SK-N-SH (cell line): Measurements from ENCODE around the gene CCDC192. TPM values are rescaled to one million over a fixed set of nuclear protein-coding genes. Genes with fewer than 3 reads are reported as not detected.

Experiments used
- CTCF ChIA-PET: fragments of 300-600, 350-600 bp; formaldehyde crosslinking; extraction: SDS; loops from one replicate; lab custom pipeline; 2021; lab: Yijun Ruan, JAX
- POLR2A ChIA-PET: fragments of 350-600 bp; sonication (Branson Sonifier 250); formaldehyde crosslinking; extraction: SDS; loops from one replicate; lab custom pipeline; 2020; ENCODE audit warnings: antibody characterized with exemption, inconsistent platforms; lab: Yijun Ruan, JAX
- DNase-seq: peaks from one replicate; pipeline ENCODE4 v3.0.0; 2012
- H2AFZ ChIP-seq: fragments of 200-600 bp; sonication (generic); 2 replicates; pipeline ENCODE4 v1.8.1; 2016; ENCODE audit warnings: antibody characterized with exemption, mild to moderate bottlenecking, low read depth
- H3F3A ChIP-seq: fragments of 200-600 bp; sonication (generic); replicated peaks from 2 replicates; pipeline ENCODE3; 2016; ENCODE audit warnings: antibody characterized with exemption, mild to moderate bottlenecking; ENCODE audit not compliant: insufficient read depth
- H3K27ac ChIP-seq, 2 experiments: fragments of 200-500 bp in 1 of 2; fragments of 200-600 bp in 1 of 2; sonication (Bioruptor generic) in 1 of 2; sonication (generic), shearing (Covaris generic) in 1 of 2; 2 replicates each; pipeline versions ENCODE4 v1.5.1 to v1.6.1; 2014 to 2016; ENCODE audit warnings: low read depth in 2 of 2, inconsistent platforms in 1 of 2, low read length in 1 of 2, mild to moderate bottlenecking in 1 of 2, mixed read lengths in 1 of 2
- H3K27me3 ChIP-seq: fragments of 200-600 bp; sonication (generic), shearing (Covaris generic); 2 replicates; pipeline ENCODE4 v1.6.1; 2016; ENCODE audit warnings: mixed run types; ENCODE audit not compliant: insufficient read depth
- H3K36me3 ChIP-seq, 2 experiments: fragments of 200-500 bp in 1 of 2; fragments of 200-600 bp in 1 of 2; sonication (Bioruptor generic) in 1 of 2; sonication (generic) in 1 of 2; replicated peaks in 1 of 2; 2 replicates each; pipeline versions ENCODE3 to v1.5.1; 2014 to 2016; ENCODE audit warnings: low read length in 1 of 2, mild to moderate bottlenecking in 1 of 2; ENCODE audit not compliant: insufficient read depth in 2 of 2, control insufficient read depth in 1 of 2
- H3K4me1 ChIP-seq, 2 experiments: fragments of 200-500 bp in 1 of 2; fragments of 200-600 bp in 1 of 2; sonication (Bioruptor generic) in 1 of 2; sonication (generic), shearing (Covaris generic) in 1 of 2; 2 replicates each; pipeline versions ENCODE4 v1.5.1 to v1.6.1; 2014 to 2016; ENCODE audit warnings: low read depth in 1 of 2, low read length in 1 of 2, mixed run types in 1 of 2; ENCODE audit not compliant: insufficient read depth in 2 of 2, control insufficient read depth in 1 of 2
- H3K4me2 ChIP-seq: fragments of 200-600 bp; sonication (generic), shearing (Covaris generic); 2 replicates; pipeline ENCODE4 v1.6.1; 2017; ENCODE audit warnings: mixed run types
- H3K4me3 ChIP-seq, 2 experiments: fragments of 200-500 bp in 1 of 2; fragments of 200-600 bp in 1 of 2; sonication (Bioruptor generic) in 1 of 2; sonication (generic), shearing (Covaris generic) in 1 of 2; 2 replicates each; pipeline versions ENCODE4 v1.5.1 to v1.8.1; 2014 to 2016; ENCODE audit warnings: low read depth in 2 of 2, inconsistent platforms in 1 of 2, low read length in 1 of 2, mild to moderate bottlenecking in 1 of 2, mixed read lengths in 1 of 2, moderate library complexity in 1 of 2
- H3K79me2 ChIP-seq: fragments of 200-600 bp; sonication (generic); 2 replicates; pipeline ENCODE4 v1.8.1; 2017; ENCODE audit warnings: mild to moderate bottlenecking; ENCODE audit not compliant: insufficient read depth
- H3K9ac ChIP-seq: fragments of 200-600 bp; sonication (generic); 2 replicates; pipeline ENCODE4 v1.6.1; 2017; ENCODE audit warnings: mixed run types
- H3K9me2 ChIP-seq: fragments of 200-600 bp; sonication (generic); 2 replicates; pipeline ENCODE4 v1.6.1; 2017; ENCODE audit warnings: mixed run types
- H3K9me3 ChIP-seq: fragments of 200-600 bp; sonication (generic); 2 replicates; pipeline ENCODE4 v1.6.1; 2017; ENCODE audit warnings: mixed run types, mild to moderate bottlenecking, moderate library complexity
- H4K20me1 ChIP-seq: fragments of 200-600 bp; sonication (generic); 2 replicates; pipeline ENCODE4 v1.6.1; 2017; ENCODE audit warnings: mild to moderate bottlenecking, mixed run types; ENCODE audit not compliant: insufficient read depth
- FOXJ3 ChIP-seq: sonication (generic); formaldehyde crosslinking; IDR thresholded peaks from 2 replicates; pipeline ENCODE4 v1.5.1; 2020; ENCODE audit warnings: mild to moderate bottlenecking, missing genetic modification reagents
- FOXM1 ChIP-seq: IDR thresholded peaks from 2 replicates; pipeline ENCODE4 v1.4.0; 2012; ENCODE audit warnings: low read depth, mild to moderate bottlenecking
- MEF2A ChIP-seq: IDR thresholded peaks from 2 replicates; pipeline ENCODE4 v1.4.0; 2012; ENCODE audit warnings: low read depth, borderline replicate concordance
- NFIC ChIP-seq: IDR thresholded peaks from 2 replicates; pipeline ENCODE4 v1.4.0; 2012; ENCODE audit warnings: borderline replicate concordance
- PBX3 ChIP-seq: IDR thresholded peaks from 2 replicates; pipeline ENCODE4; 2012
- POLR2AphosphoS5 ChIP-seq: IDR thresholded peaks from 2 replicates; pipeline ENCODE4 v1.6.1; 2012; ENCODE audit warnings: low read depth, low read length
- RCOR1 ChIP-seq: fragments of 150-350 bp; IDR thresholded peaks from 2 replicates; pipeline ENCODE4 v1.6.1; 2017; ENCODE audit warnings: antibody characterized with exemption, low read length
- SMC3 ChIP-seq: IDR thresholded peaks from 2 replicates; pipeline ENCODE4 v1.6.1; 2012; ENCODE audit warnings: low read depth, low read length, improper control_type of control experiment
- WGBS: methylation state at CpG from one replicate; pipeline ENCODE4 v1.1.6; 2017; ENCODE audit warnings: low lambda C conversion rate; 5-methylcytosine and 5-hydroxymethylcytosine counted together
- polyA plus RNA-seq, 3 experiments: library from polyadenylated mRNA; depleted of rRNA; stranded (reverse); fragments of >200 nt; gene quantifications; 2 replicates each; pipeline ENCODE4 v1.2.3, GENCODE V29; 2012
- TF ChIP-seq, protein P1 (sequence below): fragments of 200-600 bp; sonication (generic); IDR thresholded peaks from 2 replicates; pipeline ENCODE4 v1.6.1; 2017; ENCODE audit warnings: antibody characterized with exemption, mild to moderate bottlenecking, moderate library complexity

CCDC192 gene
- polyA plus RNA-seq, 1 of the 3 experiments (the other 2 are of a cell fraction) = not detected

DNA sequence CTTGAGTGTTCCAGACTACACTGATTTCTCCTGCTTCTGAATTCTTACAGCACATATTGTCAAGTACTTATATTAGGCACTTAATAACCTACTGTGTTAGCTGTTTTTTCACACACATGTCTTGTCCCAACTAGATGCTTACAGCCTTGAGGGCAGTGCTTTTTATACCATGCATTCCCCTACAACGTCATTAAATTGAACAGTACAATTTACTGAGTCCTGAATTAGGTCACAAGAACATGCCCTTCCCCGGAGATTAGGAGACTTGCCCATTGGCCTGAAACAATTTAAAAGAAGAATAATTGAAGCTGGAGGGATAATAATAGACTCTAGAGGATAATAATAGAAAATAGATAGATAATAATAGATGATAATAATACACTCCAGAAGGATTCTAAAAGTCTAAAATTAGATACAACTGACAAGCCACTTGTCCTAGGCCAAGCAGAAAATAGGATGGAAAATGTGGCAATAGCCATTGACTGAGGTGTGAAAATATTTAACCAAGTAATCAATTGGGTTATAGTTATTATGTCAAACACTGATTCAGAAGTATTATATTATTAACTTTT, 267.7 kb downstream of the CCDC192 start:
- Histone ChIP-seq H3K9me3 (no peaks in the 10 kb centered on the region), H3K79me2 (no peaks in the 10 kb centered on the region), H3K9ac (no peak overlapping the region), H3K4me1 (no peaks in the 10 kb centered on the region; a peak in 1 of 4 replicates), H4K20me1 (no peaks in the 10 kb centered on the region), H3K27me3 (no peaks in the 10 kb centered on the region), H3K9me2 (no peaks in the 10 kb centered on the region), H3F3A (no peaks in the 10 kb centered on the region), H3K27ac (no peak overlapping the region), H3K4me3 (no peak overlapping the region), H3K4me2 (no peak overlapping the region), H2AFZ (no peak overlapping the region), H3K36me3 (peaks cover 2% of the 10 kb centered on the region in 2 experiments)
- 66% methylated on average over 2 of the region's 2 CpGs for WGBS
- DNase-seq = no peak
- ChIA-PET POLR2A (no interaction called here), CTCF (no interaction called here)
- TF ChIP-seq SMC3 = no peak
- TF ChIP-seq, protein P1, sequence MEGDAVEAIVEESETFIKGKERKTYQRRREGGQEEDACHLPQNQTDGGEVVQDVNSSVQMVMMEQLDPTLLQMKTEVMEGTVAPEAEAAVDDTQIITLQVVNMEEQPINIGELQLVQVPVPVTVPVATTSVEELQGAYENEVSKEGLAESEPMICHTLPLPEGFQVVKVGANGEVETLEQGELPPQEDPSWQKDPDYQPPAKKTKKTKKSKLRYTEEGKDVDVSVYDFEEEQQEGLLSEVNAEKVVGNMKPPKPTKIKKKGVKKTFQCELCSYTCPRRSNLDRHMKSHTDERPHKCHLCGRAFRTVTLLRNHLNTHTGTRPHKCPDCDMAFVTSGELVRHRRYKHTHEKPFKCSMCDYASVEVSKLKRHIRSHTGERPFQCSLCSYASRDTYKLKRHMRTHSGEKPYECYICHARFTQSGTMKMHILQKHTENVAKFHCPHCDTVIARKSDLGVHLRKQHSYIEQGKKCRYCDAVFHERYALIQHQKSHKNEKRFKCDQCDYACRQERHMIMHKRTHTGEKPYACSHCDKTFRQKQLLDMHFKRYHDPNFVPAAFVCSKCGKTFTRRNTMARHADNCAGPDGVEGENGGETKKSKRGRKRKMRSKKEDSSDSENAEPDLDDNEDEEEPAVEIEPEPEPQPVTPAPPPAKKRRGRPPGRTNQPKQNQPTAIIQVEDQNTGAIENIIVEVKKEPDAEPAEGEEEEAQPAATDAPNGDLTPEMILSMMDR = no peak
- TF ChIP-seq NFIC = no peak
- no peak for TF ChIP-seq FOXJ3 (CRISPR knock-in tag)
- TF ChIP-seq FOXM1 = no peak
- TF ChIP-seq POLR2AphosphoS5 = no peak
- no peak for TF ChIP-seq MEF2A
- TF ChIP-seq RCOR1 = no peak

- Histone ChIP-seq H3K79me2 (no peaks in the 10 kb centered on the region), H3K36me3 (no peaks in the 10 kb centered on the region), H3K27ac (no peak overlapping the region), H2AFZ (no peak overlapping the region), H3K9me3 (no peaks in the 10 kb centered on the region), H3K9me2 (no peaks in the 10 kb centered on the region), H3K9ac (no peak overlapping the region), H3K4me2 (no peak overlapping the region)
- ChIA-PET CTCF (no interaction called here), POLR2A (no interaction called here)
- DNase-seq = no peak
- TF ChIP-seq, protein P1 = 0 out of 2 replicates have a peak, but pooled peaks have one; percentile 7
- no peak for TF ChIP-seq PBX3
- TF ChIP-seq, all 33 proteins: peak for 1
- Histone ChIP-seq H3F3A (no peaks in the 10 kb centered on the region), H3K4me3 (no peak overlapping the region), H3K4me1 (no peaks in the 10 kb centered on the region), H3K27me3 (no peaks in the 10 kb centered on the region), H4K20me1 (no peaks in the 10 kb centered on the region)
- WGBS = 95% methylated on average over 2 of the region's 2 CpGs
These were observed 272.8 kb downstream of the CCDC192 start for GRCh38 chr5:127975961-127976360.
